ENCODE measurements around the gene LAMA5.

LAMA5 gene

DNA sequence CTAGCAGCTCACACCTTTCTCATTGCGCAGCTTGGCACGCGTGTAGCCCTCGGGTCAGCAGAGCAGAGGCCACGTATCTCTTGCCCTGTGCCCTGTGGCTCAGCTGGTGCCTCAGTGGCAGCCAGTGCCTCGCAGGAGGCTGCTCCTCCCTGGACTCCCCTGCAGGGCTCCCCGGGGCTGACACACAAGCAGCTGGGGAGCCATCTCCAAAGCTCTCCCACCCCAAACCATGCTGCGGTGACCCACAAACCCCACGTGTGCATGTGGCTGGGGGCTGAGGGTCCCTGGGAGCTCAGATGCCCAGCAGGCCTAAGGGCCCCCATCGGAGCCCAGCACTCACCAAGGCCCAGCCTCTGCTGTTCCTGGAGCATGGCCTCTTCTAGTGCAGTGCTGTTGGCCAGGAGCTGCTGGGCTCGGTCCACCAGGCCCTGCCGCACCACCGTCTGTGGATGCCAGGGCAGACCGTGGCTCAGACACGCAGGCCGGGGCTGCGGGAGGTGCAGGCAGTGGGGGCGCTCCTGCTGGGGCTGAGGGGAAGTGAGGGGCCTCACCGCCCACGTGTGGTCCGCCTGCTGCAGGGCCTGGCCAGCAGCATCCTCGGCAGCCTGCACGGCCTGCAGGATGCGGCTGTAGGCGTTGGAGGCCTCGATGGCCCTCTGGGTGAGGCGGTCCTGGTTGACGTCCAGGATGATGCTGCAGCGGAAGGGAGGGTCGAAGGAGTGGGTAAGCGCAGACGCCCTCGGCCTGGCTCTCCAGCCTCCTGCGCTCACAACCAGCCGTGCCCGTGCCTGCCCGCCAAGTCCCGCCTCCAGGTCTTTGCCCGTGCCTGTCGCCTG lies 50.6 kb downstream of the LAMA5 start:
- DNase-seq (ENCODE audit: low spot score): no peak

DNA sequence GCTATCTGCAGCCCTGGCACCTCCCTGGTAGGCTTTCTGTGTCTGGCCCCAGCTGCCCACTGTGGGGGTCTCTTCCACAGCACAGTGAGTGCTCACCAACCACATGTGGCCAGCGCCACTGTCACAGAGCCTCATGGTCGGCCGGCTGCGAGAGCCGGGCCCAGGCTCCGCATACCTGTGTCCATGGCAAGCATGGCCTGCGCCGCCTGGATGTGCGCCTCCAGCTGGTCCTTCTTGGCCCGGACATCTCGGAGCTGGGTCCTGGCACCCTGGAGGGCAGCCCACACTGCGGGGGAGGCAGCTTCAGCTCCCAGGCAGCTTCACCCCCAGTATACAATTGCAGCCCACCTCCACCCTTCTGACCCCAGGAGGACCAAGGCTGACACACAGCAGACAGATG lies 51.3 kb downstream of the LAMA5 start:
- no peak for DNase-seq (ENCODE audit: low spot score)

DNA sequence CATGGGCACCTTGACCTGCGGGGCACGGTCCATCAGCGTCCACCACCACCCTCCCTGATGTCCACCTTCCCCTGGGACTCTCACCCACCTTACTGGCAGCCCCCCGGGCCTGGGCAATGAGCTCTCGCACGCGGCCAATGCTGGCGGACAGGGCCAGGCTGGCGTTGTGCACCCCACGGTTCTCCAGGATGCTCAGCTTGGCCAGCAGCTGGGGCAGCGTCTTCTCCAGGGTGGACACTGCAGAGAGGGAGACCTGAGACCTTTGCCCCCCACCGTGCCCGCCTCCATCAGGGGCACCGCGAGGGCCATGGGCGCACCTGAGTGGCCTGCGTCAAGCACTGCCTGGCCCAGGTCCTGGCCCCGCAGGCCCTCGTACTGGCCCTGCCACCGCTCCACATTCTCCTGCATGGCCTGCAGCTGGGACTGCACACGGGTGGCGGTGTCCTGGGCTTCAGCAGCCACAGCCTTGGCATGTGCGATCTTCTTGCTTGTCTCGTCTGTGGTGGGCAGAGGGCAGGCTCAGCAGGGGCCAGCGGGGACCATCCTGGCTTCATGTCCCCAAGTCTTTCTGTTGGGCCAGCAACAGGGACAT lies 52.3 kb downstream of the LAMA5 start:
- DNase-seq (ENCODE audit: low spot score): no peak

DNA sequence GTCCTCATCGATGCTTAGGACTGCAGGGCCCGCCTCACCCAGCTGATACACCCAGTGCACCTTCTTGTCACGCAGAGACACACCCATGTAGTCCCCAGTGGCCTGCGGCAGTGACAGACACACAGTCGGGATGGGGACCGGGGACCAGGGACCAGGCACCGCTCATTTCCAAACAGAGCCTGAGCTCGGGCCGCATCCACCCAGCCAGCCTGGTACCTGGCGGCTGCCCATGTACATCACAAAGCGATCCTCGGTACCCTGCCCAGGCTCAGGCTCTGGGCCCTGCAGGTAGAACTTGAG lies 52.8 kb downstream of the LAMA5 start:
- no peak for DNase-seq (ENCODE audit: low spot score)

DNA sequence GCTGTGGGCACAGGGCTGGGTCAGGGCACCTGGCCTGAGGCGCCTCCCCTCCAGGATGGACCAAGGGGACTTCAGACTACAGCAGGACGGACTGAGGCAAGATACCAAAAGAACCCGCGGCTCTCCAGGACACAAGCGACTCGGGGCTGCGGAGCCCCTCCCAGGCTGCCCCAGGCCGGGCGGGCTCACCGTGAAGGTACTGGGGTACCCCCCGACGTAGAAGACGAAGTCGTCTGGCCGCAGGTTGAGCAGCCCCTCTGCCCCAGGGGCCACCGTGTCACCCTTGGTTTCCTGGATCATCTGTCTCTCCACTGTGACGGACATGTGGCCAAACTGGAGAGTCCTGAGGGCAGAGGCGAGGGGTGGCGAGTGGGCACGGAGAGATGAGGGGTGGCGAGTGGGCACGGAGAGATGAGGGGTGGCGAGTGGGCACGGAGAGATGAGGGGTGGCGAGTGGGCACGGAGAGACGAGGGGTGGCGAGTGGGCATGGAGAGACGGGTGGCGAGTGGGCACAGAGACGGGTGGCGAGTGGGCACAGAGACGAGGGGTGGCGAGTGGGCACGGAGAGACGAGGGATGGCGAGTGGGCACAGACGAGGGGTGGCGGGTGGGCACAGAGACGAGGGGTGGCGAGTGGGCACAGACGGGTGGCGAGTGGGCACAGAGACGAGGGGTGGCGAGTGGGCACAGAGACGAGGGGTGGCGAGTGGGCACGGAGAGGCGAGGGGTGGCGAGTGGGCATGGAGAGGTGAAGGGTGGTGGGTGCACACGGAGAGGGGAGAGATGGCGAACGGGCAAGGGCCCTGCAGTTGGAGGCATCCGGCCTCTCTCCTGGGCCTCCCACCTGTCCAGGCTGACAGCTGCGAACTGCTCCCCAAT lies 53.4 kb downstream of the LAMA5 start:
- DNase-seq (ENCODE audit: low spot score): no peak

DNA sequence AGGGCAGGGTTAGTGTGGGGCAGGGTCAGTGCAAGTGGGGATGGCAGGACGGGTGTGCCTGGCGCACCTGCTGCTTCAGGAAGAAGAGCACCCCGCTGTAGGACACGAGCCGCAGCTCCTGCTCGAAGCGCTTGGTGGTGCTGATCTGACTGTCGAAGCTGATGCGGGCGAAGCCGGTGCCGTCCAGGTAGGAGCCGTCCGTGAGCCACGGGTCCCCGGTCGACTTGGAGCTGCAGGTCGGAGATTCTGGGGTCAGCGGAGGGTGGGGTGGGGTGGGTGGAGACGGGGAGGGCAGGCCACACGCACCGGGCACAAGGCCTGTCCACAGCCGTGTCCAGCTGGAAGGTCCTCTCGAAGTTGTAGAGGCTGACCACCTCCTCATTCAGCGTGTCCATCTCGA lies 54.1 kb downstream of the LAMA5 start:
- DNase-seq (ENCODE audit: low spot score): no peak

DNA sequence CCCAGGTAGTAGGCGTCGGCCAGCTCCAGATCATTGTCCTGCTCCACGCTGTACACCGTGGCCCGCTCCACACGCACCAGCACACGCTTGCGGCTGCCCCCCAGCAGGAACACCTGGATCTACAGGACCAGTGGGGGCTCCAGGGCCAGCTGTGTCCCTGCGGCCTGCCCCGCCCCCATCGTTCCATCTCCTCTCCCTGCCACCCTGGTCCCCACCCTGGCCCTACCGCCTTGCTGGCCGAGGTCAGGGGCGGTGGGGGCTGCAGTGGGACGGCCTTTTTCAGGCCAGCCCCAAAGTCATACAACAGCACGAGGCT lies 54.5 kb downstream of the LAMA5 start:
- DNase-seq (ENCODE audit: low spot score): no peak

DNA sequence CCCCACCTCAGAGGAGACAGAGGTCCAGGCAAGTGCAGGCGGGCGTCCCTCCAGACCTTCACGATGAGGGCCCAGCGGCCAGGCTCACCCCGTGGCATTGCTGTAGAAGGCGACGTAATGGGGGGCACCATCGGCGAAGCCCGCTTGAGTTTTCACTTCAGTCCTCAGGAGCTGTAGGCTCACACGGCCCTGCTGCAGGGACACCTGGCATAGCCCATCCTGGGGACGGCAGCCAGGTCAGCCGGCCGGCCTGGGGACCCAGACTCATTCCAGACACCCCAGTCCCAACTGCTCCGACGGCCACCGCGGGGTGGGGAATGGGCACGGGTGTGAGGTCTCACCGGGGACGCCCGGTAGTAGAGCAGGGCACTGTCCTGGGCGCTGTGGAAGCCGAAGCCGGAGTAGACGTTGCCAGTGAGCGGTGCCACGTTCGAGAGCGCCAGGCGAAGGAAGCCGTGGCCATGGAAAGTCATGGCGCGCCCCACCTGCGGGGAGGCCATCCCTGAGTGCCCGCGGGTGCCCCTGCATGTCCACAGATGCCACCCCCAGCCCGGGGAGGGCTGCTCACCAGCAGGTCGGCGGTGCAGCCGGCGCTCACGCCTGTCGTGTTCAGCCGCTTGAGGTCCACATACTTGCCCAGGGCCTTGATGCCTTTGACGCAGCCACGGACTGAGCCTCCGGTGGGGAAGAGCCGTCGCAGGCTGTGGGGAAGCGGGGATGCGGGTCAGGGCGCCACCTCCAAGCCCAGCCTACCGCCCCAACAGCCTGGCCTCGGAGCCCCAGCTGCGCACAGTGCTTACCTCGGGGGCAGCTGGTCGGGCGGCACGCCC lies 55.1 kb downstream of the LAMA5 start:
- DNase-seq (ENCODE audit: low spot score): no peak

DNA sequence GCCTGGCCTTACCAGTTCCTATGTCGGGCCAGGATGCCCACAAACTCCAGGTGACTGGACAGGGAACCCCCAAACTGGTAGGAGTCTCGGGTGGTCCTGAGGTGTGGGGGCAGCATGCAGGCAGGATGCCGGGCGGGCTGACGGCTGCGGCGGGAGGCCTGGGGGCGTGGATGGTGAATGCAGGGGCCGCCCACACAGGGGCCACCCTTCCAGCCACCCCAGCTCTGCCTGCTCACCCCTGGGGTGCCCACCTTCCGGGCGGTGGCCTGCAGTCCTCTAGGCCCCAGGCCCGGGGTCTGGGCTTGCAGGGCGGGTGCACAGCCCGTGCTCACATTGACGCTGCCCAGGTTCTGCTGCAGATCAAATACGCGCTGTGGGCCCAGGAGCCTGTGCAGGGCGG lies 56.0 kb downstream of the LAMA5 start:
- no peak for DNase-seq (ENCODE audit: low spot score)

DNA sequence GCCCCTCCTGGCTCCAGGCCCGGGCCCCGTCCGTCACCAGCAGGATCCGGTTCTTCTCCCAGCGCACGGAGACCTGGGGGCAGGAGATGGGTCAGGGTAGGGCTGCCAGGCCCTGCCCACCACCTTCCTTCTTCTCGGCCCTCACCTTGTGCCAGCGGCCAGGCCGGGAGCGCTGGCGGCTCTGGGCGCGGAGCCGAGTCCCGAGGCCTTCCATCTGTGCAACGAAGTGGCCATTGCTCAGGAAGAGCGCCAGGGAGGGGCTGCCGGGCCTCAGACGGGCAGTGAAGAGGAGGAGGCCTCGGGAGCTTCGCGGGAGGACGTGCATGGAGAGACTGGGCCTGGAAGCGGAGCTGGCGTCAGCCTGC lies 56.4 kb downstream of the LAMA5 start:
- no peak for DNase-seq (ENCODE audit: low spot score)

DNA sequence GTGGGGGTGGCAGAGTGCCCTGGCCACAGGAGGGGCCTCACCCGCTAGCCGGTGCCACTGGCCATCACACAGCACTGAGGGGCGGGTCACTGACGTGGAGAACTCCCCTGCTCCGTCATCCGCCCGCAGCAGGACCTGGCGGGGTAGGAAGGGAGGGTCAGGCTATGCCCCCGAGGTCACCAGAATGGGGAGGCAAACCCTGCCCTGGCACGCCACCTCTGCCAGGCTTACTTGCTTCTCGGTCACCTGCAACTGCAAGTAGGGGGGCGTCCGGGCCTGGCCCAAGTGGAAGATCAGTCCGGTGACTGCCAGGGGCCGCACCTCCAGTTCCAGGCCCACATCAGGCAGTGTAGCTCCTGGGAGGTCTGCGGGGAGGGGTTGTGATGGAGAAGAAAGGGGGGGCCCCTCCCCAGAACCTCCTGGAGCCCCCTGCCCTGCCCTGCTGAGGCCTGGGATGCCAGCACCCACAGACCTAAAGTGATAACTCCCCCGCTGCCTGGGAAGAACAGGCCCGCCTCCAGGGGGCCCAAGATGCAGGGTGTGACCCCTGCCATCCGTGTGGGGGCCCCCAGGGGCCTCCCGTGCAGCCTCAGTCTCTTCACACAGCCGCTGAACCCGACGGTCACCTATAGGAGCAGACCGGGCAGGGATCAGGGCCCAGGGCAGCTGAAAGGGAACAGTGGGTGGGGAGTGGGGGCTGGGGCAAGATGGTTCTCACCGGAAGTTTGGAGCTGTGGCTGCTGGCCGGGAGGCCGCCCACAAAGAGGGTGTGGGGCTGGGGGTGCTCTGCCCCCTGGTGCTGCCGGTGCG lies 57.0 kb downstream of the LAMA5 start:
- DNase-seq (ENCODE audit: low spot score): no peak

DNA sequence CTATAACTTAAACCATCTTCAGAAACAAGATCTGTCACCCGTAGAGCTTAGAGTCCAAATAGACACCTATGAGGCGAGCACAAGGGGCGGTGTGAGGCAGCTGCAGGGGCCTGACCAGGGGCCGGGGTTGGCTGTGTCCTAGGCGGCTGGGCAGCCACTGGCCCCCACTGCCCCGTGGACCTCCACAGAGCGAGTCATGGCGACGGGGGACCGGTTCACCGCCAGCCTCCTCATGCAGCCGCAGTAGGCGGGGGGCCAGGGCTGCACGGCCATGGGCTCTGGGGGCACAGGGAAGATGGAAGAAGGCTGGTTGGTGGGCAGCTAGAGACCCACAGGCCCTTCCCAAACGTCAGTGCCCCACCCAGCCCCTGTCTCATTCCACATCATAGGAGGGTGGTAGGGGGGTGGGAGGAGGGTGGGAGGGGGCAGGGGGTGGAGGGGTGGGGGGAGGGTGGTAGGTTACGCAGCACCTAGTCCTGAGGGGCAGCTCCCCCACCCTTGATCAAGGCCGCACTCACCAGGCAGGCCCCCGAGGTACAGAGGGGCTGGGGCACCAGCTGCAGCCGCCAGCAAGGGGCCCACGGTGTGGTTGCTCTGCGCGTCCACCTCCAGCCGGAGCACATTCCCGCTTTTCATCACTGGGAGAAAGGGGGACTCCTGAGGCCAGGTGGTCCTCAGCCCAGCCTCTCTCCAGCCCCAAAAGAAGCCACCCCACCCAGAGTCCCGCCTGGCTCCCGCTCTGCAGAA lies 57.7 kb downstream of the LAMA5 start:
- no peak for DNase-seq (ENCODE audit: low spot score)

DNA sequence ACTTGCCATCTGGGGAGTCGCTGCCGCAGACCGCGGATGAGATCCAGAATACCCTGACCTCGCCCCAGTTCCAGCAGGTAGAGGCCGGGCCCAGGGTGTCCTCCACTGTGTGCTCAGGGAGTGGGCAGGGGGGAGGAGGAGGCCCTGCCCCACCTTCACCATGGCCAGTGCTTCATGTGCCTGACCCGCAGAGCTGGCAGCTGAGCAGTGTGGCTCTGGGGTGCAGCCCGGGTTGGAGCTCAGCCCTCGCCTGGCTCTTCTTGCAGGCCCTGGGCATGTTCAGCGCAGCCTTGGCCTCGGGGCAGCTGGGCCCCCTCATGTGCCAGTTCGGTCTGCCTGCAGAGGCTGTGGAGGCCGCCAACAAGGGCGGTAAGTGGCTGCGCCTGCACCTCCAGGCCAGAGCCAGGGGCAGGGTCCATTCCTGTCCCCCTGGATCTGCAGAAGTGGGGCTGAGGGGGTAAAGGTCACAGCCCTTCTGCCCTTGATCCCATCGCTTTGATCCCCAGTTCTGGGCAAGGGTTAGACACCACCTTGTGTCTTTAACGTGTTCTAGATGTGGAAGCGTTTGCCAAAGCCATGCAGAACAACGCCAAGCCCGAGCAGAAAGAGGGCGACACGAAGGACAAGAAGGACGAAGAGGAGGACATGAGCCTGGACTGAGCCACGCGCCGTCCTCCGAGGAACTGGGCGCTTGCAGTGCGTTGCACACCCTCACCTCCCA lies 58.9 kb downstream of the LAMA5 start:
- no peak for DNase-seq (ENCODE audit: low spot score)

DNA sequence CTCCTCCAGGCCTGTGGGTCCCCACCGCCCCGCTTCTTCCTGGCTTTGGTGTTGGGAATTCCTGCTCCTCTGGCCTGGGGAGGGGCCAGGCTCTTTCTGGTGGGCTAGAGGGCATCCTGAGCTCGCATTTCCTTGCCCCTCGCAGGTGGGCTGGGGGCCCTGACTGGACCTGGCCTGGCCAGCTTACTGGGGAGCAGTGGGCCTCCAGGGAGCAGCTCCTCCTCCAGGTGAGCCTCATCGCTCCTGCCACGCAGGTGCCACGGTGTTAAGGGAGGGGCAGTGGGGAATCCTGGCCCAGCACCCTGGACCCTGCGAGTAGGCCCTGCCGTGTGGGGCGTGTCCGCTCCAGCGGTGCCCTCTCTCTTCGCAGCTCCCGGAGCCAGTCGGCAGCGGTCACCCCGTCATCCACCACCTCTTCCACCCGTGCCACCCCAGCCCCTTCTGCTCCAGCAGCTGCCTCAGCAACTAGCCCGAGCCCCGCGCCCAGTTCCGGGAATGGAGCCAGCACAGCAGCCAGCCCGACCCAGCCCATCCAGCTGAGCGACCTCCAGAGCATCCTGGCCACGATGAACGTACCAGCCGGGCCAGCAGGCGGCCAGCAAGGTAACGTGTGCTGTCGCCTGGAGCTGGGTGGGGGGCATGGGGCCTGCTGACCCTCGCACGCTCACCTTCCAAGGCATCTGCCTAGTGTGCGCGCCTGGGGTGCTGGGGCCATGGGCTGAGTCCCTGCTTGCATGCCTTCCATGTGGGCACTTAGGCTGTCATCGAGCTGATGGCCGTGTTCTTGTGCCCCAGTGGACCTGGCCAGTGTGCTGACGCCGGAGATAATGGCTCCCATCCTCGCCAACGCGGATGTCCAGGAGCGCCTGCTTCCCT lies 59.6 kb downstream of the LAMA5 start:
- DNase-seq (ENCODE audit: low spot score): no peak

DNA sequence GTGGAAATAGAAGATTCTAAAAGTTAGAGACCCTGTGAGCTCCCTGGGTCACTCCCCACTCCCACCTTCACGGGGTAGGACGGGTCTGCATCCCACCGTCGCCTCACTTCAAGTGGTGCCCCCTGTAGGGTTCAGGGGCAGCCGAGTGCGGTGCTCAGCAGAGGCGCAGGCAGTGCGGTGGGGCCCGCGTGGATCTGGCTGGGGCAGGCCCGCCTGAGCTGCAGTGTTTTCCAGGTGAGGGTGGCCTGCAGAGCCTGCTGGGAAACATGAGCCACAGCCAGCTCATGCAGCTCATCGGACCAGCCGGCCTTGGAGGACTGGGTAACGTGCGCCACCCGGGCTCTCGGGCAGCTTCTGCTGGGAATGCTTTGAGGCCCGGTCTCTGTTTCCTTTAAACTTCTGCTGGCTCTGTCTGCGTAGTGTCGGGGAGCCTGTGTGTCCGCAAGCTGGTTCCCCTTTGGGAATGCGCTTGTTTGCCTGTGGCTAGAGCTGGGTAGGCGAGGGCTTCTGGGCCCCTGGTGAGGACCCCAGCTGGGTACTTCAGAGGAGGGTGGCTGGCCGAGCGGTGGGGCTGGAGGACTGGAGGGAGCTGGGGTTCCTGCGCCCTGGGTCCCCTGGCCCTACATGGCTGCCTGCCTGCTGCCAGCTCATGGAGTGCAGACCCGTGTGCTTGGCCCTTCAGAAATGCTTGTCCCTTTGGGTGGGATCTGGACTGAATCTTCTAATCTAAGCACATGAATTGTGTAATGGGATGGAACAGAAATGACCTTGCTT lies 60.5 kb downstream of the LAMA5 start:
- no peak for DNase-seq (ENCODE audit: low spot score)

DNA sequence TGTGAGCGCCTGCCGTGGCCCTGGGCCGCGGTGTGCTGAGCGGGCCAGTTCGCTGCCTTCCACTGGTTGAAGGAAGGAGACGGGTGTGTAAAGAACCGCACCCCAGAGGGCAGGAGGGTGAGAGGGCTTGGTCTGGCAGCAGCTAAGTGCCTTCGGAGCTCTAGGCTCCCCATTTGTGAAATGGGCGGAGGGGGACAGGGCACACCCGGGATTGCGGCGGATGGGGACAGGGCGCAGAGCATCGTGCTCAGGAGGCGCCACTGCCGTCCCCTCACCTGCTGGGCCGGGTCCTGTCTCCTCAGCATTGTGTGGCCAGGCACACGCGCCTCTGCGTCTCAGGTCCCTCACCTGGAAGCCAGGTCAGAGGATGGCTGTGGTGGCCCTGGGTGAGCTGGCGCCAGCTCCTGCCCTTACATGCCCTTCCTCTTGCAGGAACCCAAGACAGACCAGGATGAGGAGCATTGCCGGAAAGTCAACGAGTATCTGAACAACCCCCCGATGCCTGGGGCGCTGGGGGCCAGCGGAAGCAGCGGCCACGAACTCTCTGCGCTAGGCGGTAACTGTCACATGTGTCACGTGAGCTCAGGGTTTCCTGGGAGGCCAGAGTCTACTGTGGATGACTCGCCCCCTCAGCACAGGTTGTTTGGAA lies 61.2 kb downstream of the LAMA5 start:
- DNase-seq (ENCODE audit: low spot score): no peak

DNA sequence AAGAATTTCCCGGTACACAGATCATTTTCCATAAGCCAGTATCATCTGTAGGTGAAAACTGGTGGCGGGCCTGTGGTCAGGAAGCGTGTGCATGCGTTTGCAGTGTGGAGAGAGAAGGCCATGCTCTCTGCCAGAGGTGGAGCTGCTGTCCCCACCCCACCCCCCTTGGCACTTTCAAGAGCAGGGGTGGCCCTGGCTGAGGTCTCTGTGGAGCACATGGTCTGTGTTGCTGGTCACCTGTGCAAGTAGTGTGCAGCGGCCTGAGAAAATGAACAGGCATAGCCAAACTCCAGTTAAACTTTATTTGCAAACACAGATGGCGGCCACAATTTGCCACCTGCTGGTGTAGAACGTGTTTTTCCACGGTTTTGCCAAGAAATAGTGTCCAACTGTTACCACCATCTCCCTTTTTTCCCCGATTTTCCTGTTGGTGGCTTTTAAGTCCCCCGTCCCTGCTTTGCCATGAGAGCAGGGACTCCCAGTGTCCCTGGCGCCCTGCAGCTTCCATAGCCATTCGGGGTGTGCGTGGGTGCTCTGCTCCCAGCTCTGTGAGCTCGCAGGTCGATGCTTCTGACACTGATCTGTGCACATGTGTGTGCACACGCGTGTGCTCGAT lies 61.9 kb downstream of the LAMA5 start:
- DNase-seq (ENCODE audit: low spot score): no peak
